Measurements from ENCODE around the gene SEC22C. TPM values are rescaled to one million over a fixed set of nuclear protein-coding genes. Genes with fewer than 3 reads are reported as not detected.

The SEC22C gene
- total and polyA plus RNA-seq, 2 of the 4 experiments (the other 2 are of a cell fraction) = 24.0 to 43.9 TPM

- Histone ChIP-seq H3K4ac (ENCODE audit: low read depth, low read length) (no peak overlapping the region), H3K4me2 (ENCODE audit: low read depth, low read length) (no peak overlapping the region), H3K27me3 (ENCODE audit: control insufficient read depth, insufficient read depth, low read length) (peaks cover 52% of the 10 kb centered on the region), H4K8ac (ENCODE audit: low read depth in 2 of 2, low read length in 2 of 2) (no peak overlapping the region), H3K4me1 (ENCODE audit: control insufficient read depth, insufficient read depth, low read length) (no peaks in the 10 kb centered on the region), H3K18ac (ENCODE audit: low read depth, low read length) (no peak overlapping the region), H2BK15ac (ENCODE audit: low read depth, low read length) (no peak overlapping the region), H2AFZ (replicated peaks; ENCODE audit: low read length, poor library complexity) (no peak overlapping the region), H2AK5ac (ENCODE audit: low read depth, low read length) (no peak overlapping the region), H3K14ac (replicated peaks; ENCODE audit: low read depth, low read length) (no peak overlapping the region), H3K56ac (ENCODE audit: extremely low read depth, insufficient read depth, low read length) (no peak overlapping the region), H2BK20ac (ENCODE audit: low read depth, low read length) (no peak overlapping the region), H2BK120ac (ENCODE audit: low read depth, low read length) (no peak overlapping the region), H2AK9ac (replicated peaks; ENCODE audit: low read depth, low read length, poor library complexity) (no peak overlapping the region), H3K23ac (ENCODE audit: low read depth, low read length) (no peak overlapping the region), H3K9ac (ENCODE audit: low read depth, low read length) (no peak overlapping the region), H4K20me1 (ENCODE audit: insufficient read depth, low read length) (no peaks in the 10 kb centered on the region), H3K4me3 (ENCODE audit: insufficient read depth, low read depth, low read length) (no peak overlapping the region), H4K91ac (ENCODE audit: insufficient read depth, low read depth, low read length) (no peak overlapping the region), H3K9me1 (ENCODE audit: insufficient read depth, low read length) (no peaks in the 10 kb centered on the region), H2BK5ac (ENCODE audit: low read depth, low read length, poor library complexity, severe bottlenecking) (no peak overlapping the region), H3K9me3 (ENCODE audit: control insufficient read depth, insufficient read depth, low read length) (no peaks in the 10 kb centered on the region), H3K36me3 (ENCODE audit: control insufficient read depth, insufficient read depth, low read length) (no peaks in the 10 kb centered on the region), H4K5ac (ENCODE audit: low read depth, low read length) (no peak overlapping the region), H3K79me1 (ENCODE audit: low read depth in 1 of 2, low read length in 2 of 2) (no peaks in the 10 kb centered on the region), H3K27ac (ENCODE audit: insufficient read depth, low read length) (no peak overlapping the region)
- ChIA-PET POLR2A (ENCODE audit: unreplicated experiment) (no interaction called here), CTCF (no interaction called here)
- DNase-seq (no peak), ATAC-seq (ENCODE audit: low read depth) (no peak)
- dilution Hi-C loops (cut with HindIII; ENCODE audit: low sequenced_read_pairs, unreplicated experiment) (no loop called here), in situ Hi-C loops (cut with MboI; ENCODE audit: low sequenced_read_pairs) (no loop called here), intact Hi-C loops (cut with micrococcal nuclease) (no loop called here)
- WGBS, 2 experiments (ENCODE audit: extremely low coverage in 2 of 2, insufficient read length in 1 of 2) = 20% methylated on average over 1 of the region's 4 CpGs; no CpG with 5 or more reads in 1 of the 2 experiments
- BruUV-seq (replicated peaks) = no TSS peak
- no peak for TF ChIP-seq ELK1 (IDR thresholded peaks at IDR 0.05; ENCODE audit: borderline replicate concordance, low read depth, low read length)
- no peak for TF ChIP-seq CEBPB (IDR thresholded peaks at IDR 0.05; ENCODE audit: low read depth, low read length)
- no peak for TF ChIP-seq RAD21 (IDR thresholded peaks at IDR 0.05; ENCODE audit: low read length)
- TF ChIP-seq MAFK (IDR thresholded peaks at IDR 0.05; ENCODE audit: low read depth, low read length) = no peak
- no peak for TF ChIP-seq MAZ (IDR thresholded peaks at IDR 0.05; ENCODE audit: borderline replicate concordance, low read depth, low read length)
- TF ChIP-seq SMC3 (IDR thresholded peaks at IDR 0.05; ENCODE audit: low read depth, low read length) = no peak
- no peak for TF ChIP-seq USF2 (IDR thresholded peaks at IDR 0.05; ENCODE audit: low read depth, low read length)
These were observed 75.8 kb downstream of the SEC22C start for GRCh38 chr3:42505849-42506410.

Data from IMR-90 (cell line).